NCI-H2227 (cell line): ENCODE measurements around the gene GJB2.
A peak's percentile ranks its signal among the peaks of the same experiment; 100 is the strongest.

ENCODE experiments used
- DNase-seq: peaks from one replicate; lab custom pipeline; 2025; ENCODE audit not compliant: unreplicated experiment; lab: John Stamatoyannopoulos, UW

GJB2 gene

DNA sequence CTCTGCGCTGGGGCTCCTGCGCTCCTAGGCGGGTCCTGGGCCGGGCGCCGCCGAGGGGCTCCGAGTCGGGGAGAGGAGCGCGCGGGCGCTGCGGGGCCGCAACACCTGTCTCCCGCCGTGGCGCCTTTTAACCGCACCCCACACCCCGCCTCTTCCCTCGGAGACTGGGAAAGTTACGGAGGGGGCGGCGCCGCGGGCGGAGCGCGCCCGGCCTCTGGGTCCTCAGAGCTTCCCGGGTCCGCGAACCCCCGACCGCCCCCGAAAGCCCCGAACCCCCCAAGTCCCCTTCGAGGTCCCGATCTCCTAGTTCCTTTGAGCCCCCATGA lies at the start of gene GJB2:
TSS of gene GJB2 (minus strand) at position 103 of the 326 bp plus-strand sequence. CDS start 3,357 bp downstream, outside the sequence.
- no peak for DNase-seq

DNA sequence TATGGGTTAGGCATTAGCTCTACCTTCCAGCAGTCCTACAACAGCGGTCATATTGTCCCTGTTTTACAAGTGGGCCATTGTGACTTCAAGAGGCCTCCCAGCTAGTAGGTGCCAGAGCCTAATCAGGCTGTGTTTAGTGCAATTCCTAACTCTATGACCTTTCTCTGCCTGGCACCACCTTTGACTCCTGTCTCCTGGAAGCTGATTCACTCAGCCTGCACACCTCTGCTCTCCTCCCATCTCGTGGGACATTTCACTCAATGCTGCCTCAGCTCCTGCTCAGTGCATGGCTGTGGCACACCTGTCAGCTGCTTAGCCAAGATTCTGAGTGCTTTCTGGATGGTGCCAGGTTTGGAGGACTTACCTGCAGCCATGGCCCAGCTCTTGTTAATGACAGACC lies 48.9 kb upstream of the GJB2 start:
- no peak for DNase-seq

DNA sequence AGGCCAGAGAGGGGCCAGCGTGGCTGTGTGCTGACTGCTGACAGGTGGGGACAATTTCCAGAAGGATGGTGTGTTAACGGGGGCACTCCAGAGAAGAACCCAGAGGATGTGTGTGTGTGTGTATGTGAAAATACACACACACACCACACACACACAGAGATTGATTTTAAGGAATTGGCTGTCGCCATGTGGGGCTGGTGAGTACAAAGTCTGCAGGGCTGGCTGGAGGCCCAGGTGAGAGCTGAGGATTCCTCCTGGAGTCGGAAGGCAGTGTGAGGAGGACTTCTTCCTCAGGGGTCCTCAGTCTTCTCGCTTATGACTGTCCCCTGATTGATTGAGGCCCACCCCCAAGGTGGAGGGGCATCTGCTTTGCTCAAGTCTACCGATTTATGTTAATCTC lies 47.0 kb upstream of the GJB2 start:
- DNase-seq: no peak

DNA sequence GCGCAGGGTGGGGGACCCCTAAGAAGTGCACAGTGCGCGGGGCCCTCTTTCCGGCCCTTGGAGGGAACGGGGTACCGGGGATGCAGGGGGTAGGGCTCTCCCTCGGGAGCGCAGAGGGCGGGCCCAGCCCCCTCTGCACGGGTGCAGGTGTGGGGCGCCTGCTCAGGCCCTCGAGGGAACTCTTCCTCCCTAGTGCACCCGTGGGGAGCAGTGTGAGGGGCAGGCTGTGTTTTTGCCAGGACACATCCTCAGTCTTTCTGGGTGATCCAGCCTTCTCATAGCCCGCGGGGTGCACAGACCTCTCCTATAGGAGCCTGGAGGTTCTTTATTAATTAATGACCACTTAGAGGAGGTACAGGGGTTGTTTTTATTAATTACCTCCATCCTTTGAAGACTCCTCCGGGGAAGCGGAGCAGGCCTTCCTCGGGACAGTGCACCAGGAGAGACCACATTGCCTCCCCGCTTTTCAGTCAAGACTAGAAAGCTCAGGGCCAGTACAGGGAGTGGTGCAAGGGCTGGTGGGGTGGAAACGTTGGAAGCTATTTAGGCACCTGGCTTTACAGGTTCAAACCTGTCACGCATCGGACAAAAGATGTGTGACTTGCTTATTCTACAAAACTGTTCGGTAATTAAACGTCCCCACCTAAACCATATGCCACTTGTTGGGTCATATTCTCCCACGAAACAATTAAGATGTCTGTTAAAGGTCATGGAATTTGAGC lies 40.0 kb upstream of the GJB2 start:
- DNase-seq: no peak

DNA sequence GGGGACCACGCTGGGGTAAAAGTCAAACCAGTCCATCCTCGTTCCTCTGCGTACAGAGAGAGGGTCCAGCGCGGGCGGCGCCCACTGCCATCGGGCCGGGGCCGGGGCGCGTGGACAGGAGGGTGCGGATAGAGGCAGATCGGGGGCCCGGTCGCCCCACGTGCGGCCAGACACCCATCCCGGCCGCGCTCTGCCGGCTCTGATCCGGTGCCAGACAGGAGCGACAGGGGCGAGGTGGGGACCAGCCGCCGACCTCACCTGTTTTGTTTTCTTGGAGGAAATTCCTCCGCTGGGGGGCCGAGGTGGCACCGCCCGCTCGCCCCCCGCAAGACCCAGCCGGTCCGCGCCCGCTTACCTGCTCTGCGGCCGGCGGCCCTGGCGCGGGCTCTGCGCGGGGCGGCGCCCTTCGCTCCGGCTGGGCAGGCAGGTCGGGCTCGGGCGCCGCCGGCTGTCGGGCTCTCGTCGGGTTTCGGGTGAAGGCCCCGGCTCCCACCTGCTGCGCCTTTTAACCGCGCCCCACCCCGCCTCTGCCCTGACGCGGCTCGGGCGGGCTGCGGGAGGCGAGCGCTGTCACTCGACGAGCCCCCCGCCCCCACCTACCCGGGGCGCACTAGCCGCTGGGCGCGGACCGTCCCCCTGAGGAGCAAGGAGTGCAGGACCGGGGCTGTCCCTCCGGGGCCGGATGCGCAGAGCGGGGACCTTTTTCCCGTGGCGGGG lies 39.3 kb upstream of the GJB2 start, which contains the start of gene GJB6:
TSS of gene GJB6 (minus strand) at position 481 of the 717 bp plus-strand sequence. CDS start 8,839 bp downstream, outside the sequence.
- DNase-seq: no peak

DNA sequence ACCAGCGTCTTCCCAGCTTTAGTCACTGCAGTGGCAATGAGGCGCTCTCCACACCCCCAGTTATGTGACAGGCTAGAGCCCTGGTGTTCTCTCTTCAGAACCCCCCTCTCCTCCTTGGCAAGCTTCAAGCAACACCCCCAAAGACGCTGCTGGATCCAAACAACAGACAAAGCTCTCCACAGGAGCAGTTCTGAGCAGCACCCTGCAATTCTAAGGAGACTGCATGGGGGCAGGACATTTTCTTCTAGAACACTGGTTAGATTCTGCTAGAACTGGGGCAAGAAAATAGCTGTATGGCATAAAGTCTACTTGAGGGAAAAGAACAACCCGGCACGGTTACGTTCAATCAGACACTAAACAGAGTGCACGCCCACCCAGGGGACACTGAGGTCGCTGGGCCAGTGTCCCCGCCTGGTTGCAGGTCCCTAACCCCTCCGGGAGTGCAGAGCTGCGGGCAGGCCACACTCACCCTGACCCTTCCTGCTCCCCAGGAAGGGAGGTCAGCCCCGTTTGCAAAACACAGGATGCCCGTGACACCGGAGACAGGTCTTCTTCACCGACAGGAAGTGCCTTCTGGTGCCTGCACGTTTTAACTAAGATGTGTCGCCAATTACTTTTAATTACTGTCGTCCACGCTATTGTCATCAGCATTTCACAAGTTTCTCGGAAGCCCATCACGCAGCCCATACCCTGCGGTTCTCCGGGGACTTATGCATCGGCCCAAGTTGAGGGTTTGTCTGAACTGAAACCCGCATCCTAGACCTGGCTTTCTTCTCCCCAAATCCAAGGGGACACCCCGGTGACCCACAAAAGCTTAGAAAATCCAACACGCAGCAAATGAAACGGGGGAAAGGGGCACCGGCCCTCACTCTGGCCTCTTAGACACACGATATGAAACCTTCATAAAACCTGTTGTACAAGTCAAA lies 38.4 kb upstream of the GJB2 start:
- no peak for DNase-seq

DNA sequence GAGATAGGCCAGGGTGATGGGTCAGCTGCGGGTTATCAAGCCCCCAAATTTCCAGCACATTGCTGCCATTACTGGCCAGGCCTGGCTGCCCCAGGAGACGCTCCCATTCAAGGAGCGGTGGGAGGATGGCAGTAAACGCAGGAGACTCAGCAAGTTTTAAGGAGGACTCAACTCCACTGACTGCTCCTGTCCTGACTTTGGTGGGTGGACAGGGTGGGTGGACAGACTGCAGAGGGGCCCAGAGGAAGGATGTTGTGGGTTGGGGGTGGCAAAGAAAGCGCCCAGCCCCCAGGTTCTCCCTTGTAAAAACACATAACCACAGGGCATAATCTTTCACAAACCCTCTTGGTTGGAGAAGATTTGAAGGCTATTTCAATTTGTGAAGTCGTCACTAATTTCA lies 35.0 kb upstream of the GJB2 start:
- DNase-seq: no peak

DNA sequence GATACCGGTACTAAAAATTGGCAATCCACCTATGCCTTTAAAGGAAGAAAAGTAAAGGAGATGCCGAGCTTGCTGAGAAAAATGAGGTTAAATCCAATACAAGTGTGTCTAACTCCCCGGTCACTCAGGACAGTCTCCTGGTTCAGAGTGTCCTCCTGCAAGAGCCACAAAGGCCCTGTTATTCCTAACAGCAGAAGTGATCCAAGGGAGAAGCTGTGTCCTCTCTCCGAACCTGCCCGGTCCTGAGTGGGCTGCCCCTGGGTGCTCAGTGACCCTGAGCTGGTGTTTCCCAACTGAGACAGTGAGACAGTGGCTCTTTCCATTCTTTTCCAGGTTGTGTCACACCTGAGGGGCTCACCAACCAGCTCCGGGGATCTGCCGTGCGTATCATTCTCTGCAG lies 34.5 kb upstream of the GJB2 start:
- no peak for DNase-seq

DNA sequence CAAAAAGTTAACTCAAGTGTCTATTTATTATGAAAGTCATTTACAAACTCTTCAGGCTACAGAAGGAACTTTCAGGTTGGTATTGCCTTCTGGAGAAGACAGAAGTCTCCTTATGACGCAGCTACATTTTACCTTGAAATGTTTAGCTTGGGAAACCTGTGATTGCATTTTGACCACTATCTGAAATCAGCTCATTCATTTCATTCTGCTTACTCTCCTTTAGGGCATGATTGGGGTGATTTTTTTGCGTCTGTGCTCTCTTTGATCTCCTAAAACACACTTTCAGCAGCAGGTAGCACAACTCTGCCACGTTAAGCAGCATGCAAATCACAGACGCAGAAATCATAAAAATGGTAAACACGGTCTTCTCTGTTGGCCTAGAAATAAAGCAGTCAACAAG lies 29.8 kb upstream of the GJB2 start:
- no peak for DNase-seq

DNA sequence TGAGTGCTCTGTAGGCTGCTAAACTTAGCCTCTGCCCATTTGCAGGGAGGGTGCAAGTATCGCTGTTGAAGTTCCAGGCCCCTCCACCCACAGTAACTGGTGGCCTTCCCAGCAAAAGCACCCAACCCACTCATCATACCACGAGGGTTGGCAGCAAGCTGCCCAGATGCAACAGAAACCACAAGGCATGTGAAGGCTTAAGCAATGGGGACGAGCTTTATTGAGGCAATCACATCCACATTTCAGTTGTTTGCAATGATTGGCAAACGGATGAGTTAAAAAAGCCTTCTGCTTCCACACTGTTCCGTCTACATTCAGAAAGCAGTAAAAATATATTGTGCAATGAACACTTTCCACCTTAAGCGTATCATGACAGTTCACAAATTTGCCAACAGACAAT lies 29.0 kb upstream of the GJB2 start:
- DNase-seq: no peak

DNA sequence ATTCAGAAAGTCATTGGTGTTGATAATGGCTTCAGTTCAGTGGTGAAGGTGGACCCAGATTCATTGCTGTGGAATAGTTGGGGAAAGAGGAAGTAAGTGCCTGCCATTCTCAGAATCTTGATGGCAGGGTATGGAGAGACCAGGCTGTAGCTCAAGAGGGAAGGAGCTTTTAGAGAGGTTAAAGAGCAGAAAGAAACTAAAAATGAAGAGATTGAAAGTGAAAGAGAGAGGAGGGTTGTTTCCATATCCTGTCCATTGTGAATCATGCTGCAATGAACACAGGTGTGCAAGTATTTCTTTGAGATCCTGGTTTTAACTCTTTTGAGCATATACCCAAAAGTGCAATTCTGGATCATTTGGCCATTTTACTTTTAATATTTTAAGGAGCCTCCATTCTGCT lies 26.8 kb upstream of the GJB2 start:
- no peak for DNase-seq

DNA sequence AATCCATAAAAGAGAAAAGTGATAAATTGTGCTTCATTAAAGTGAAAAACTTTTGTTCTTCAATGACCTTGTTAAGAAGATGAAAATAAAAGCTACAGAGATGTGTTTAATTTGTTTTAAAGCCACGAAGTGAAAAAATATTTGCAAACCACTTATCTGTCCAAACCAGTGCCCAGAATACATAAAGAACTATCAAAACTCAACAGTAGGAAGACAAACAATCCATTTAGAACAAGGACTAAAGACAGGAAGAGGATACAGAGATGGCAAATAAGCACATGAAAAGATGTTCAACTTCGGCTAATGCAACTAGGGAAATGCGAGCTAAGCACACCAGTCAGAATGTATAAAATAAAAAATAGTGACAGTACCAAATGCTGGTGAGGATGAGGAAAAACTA lies 24.4 kb upstream of the GJB2 start:
- DNase-seq: no peak

DNA sequence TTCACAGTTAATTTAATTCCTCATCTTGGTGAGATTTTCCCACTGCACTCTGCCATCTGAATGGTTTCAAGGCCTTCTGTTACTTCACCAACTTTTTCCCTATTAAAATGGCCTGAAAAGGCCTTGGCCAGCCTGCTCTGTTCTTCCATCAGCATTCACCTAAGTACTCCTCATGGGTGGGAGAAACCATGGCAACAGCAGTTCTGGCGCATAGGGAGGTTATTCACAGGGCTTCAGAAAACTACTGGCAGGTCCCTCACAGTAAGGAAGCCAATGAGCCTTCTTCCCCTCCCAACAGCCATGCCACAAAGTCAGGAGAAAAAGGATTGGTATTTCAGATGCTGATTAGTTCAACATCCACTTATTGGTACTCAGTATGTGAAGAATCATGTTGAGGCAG lies 17.2 kb upstream of the GJB2 start:
- DNase-seq: no peak

DNA sequence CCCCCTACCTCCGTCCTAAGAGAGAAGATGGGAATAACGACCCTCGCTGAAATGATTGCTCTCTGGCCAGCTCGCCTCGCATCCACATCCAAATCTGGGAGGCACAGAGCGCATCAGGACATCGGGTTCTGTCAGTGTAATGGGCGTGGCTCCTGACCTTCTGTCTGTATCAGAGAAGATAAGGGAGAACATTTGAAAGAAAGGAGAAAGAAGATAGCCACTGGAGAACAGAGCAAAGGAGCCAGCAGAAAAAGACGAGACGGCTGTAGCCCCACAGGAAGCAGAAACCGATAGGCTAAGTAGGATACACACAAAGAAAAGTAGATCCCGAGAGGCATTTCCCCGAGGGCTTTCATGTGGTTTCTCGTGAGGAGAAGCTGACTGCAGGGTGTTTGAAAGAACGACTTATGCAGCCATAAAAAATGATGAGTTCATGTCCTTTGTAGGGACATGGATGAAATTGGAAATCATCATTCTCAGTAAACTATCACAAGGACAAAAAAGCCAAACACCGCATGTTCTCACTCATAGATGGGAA lies 14.0 kb upstream of the GJB2 start:
- DNase-seq: no peak

DNA sequence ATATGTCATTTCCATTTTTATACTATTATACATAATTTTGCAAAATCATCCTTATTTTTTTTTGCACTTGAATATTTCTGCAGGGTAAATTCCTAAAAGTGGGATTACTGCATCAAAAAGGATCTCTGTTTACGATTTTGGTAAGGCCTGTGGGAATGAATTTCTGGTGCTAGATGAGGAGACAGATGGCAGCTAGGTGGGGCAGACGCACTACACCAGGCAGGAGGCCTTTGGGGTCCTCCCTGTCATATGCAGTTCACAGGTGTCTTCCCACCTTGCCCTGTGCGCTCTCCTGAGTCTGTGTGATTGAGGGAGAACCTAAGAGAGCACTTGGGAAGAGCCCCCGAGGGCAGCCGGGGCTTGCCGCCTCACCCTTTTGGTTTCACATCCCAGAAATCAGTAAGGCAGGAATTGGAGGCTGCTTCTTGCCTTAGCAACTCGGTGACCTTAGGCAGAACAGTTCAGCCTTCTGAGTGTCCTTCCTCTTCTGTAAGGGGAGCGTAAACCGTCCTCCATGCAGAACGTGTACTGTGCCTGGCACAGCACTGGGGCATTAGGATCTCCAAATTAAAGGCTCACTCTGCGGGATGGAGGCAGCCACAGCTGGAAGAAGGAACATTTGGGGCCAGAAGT lies 13.4 kb upstream of the GJB2 start:
- no peak for DNase-seq

DNA sequence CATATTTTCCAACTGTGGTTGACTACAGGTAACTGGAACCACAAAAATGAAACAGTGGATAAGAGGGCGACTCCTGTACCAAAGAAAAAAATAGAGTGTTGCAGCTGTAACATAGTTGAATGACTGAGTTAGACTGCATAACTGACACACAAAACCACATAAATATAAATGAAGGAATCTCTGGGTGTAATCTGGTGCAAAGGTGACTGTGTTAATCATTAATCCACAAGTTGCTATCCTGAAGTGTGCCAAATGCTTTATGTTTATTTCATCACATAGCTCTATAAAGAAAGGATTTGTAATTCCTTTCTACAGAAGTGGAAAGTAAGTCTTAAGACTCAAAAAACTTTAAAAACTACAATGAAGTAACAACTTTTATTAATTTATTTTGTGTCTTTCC lies 6.0 kb upstream of the GJB2 start:
- DNase-seq: no peak

DNA sequence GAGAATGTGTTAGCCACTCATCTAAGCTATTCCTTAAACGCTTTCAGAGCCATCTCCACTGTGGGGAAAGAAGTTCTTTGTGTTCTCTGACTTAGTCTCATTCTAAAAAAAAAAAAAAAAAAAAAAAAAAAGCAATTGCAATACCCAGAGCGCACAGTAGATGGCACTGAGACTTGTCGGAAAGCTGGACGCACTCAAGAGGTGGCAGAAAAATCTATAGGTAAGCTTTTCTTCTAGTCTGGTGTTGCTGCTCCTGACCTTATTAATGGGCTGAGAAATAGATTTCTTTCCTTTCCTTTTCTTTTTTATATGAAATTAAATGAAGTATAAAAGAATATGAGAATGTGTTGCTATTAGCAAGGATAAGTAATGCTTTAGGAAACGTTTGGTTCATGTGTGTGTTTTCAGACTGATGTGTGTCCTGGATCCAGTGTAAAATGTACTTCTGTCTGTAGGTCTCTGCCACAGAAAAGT lies 4.7 kb upstream of the GJB2 start:
- DNase-seq: peak; percentile 41

DNA sequence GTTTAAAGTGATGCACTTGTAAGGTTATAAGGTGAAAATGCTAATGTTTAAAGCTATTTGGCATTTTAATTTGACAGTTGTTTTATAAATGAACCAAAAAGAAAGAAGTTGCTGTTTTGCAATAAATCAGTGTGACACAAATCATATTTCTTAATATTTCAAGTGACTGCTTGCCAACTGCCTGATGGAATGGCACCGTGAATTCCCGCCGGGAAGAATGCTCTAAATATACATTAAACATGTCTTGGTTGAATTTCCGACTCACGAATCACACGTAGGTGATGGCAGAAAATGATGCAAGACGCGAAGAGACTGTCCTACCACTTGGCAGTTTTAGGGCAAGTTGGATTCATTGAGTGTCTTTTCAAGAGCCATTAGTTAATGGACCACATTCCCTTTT lies 3.1 kb upstream of the GJB2 start:
- DNase-seq: no peak

DNA sequence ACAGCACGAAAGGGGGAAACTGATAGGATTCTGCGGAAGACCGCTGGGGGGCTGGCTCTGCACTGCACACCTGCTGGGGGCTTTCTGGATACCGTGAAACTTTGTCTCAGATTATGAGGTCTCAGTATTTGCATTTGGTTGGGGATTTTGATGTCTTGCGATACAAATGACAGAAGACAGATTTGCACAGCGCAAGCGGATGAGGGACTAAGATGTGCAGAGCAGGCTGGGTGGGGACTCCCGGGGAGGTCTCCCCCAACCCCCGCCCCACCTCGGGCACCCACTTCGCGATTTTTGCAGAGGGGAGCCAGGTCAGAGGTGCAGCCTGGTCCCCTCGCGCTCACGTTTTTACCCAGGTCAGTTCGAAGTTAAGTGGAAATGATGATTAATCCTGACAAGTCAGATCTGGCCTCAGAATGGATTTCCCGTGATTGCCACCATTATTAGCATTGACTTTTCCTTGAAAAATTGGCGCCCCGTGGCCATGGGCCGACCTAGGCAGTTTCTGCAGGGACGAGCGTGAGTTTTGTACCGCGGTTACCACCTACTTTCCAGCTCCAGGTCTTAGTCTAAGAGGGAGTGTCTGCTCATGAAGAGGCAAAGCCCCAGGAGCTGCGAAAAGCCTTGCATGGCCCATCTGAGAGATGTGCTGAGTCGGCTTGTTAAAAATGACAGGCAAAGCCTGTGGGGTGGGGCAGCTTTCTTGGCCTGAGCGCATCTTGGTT lies 1.3 kb upstream of the GJB2 start:
- no peak for DNase-seq
